GM21737 (cell line): Measurements from ENCODE around the gene BCAR3.

Source experiments
- ATAC-seq: cut with Tn5 transposase; IDR thresholded peaks from one replicate; pipeline ENCODE4 v1.9.1; 2021; ENCODE audit warnings: mild to moderate bottlenecking, moderate library complexity; ENCODE audit not compliant: unreplicated experiment

The BCAR3 gene

DNA sequence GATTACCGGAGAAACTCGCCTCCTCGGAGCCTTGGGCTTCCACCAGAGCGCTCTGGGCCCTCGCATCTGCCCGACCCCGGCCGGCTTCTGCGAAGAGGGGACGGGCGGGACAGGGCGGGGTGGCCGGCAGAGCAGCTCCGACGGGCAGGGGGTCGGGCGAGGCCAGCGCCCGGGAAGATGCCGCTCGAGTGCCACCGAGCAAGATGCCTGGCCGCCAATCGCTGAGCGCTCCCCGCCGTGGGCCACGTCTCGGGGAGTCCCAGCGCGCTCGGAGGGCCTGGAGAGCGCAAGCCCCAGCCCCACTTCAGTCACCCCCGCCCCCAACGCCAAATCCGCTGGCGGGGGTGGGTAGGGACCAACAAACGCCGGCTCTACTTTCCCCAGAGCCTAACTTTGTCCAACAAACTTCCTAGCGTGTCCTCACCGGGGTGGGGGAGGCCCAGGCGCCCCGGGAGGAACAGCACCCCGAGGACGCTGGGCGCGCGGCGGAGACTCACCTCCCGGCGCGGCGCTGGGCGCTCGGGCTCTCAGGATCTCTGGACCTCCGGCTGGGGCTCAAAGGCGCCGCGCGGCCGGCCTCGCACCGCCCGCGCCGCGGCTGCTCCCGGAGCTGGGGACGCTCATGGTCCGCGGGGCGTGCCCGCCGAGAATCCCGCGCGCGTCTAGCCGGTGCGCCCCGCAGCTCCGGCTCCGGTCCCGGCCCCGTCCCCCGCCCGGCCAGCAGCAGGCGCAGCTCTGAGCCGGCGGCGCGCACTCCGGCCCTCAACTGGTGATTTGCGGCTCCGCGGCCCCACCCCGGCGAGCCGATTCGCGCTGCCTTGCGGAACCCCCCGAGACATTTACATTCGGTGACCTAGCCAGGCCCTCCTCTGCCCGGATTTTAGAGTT, at the start of gene BCAR3:
Gene BCAR3 (minus strand): TSS at position 737 of the 888 bp plus-strand sequence. CDS start 6,907 bp downstream, outside the sequence.
- peak; percentile 54 for ATAC-seq

DNA sequence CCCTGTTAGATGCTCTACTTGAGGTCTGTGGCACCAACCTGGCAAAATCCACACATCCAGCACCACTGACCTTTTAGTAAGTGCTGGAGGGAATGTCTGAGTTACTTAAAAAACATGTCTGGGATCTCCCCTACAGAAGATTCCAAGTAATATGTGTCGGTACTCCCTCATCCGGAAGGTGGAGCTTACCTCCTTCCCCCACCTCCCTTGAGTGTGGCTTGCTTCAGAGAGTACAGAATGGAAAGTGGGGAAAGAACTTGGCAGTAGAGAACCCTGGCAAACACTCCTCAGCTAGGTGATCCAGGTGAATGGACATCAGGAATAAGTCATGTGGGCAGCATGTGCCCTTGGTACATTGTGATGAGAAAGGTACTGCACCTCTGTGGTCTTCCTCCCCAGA, 49.0 kb upstream of the BCAR3 start:
- no peak for ATAC-seq

DNA sequence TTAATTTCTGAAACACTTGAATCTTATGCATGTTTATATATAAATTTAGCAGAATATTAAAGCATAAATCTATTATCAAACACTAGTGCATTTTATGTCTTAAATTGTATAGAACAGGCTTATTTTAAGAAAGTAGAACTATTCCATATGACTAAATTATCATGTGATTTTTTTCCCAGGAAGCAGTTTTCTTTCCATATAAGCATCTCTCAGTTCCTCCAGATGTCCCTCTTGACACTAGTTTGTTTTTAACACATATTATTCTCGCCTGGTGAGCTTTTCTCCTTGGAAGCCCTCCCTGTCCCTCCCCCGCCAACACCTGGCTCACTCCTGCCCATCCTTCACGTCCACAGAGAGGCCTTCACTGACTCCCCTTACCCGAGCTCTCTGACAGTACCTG, 48.3 kb upstream of the BCAR3 start:
- no peak for ATAC-seq

DNA sequence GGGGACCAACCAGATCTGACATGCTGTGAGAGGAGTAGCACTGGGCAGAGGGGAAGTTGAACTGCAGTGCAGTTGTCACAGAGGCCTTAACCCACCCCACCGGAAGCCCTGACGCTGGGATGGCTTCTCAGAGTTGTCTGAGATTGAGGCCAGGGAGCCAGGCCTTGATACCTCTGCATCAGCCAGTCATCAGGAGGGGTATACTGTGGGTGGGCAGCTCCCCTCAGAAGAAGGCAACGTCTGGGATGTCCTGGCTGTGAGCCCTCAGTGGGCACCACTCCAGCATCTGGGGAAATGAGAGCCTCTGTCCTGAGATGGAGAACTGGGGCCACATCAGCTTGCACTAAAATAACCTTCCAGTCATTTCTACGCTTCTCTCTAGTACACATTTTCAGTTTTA, 47.9 kb upstream of the BCAR3 start:
- ATAC-seq, result no peak

DNA sequence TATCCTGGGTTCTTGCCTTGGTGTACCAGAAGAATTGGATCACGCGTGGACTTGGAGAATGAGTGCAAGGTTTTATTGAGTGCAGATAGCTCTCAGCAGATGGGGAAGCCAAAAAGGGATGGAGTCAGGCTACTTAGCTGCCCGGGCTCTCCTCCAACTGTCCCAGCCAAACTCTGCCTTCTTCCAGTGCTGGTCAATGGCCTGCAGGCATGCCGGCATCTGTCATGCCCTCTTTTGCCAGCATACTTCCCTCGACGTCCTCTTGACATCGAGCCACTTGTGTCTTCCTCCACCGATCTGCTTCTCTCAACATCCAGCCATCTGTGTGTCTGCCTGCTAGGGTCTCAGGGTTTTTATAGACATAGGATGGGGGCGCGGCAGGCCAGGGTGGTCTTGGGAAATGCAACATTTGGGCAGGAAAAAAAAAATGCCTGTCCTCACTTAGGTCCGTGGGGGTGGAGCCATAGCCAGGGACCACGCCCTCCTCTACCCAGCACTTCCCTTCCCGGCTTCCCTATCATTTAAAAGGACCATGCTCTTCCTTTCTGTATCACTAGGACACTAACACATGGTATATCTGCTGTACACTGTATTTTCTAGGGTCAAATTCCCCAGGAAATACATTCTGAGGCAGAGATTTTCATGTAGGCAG, 47.0 kb upstream of the BCAR3 start:
- ATAC-seq, result no peak

DNA sequence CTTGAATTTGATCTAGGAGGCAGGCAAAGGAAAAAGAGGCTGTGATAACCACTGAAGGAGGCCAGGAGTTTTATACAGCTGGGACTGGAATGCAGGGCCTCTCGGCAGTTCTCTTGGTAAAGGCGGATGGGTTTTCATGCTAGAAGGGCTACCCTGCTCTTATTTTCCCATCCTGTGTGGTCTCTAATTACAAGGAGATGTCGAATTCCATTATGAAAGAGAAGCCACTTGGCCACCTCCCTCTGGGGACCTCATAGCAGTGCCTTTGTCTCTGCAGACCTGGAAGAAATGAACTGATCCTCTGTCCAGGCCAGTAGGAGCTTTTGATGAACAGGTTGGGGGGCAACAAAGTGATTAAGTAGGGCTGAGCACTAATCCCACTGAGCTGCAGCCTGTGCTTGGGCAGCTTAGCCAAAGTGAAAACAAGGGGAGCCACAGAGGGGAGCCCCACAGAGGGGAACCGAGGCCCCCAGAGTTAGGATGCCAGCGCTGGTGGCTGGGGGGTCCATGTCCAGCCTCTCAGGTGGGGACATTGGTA, 42.2 kb upstream of the BCAR3 start:
- no peak for ATAC-seq

DNA sequence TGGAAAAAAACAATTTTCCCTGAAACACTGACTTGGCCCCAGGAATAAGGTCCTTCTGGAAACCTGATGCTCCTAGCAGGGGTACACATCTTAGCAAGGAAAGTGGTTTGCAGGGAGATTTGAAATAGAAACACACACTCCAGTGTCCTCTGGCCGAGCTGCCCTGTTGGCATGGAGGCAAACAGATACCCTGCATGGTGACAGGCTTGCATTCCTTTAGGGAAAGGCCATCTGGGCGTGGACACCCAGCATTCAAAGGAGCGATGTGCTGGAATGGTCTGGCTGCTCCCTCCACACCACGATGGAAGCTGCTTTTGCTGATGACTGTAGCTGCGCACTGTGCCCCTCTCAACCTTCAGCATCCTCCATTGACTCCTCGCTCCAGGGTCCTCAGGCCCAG, 41.5 kb upstream of the BCAR3 start:
- no peak for ATAC-seq

DNA sequence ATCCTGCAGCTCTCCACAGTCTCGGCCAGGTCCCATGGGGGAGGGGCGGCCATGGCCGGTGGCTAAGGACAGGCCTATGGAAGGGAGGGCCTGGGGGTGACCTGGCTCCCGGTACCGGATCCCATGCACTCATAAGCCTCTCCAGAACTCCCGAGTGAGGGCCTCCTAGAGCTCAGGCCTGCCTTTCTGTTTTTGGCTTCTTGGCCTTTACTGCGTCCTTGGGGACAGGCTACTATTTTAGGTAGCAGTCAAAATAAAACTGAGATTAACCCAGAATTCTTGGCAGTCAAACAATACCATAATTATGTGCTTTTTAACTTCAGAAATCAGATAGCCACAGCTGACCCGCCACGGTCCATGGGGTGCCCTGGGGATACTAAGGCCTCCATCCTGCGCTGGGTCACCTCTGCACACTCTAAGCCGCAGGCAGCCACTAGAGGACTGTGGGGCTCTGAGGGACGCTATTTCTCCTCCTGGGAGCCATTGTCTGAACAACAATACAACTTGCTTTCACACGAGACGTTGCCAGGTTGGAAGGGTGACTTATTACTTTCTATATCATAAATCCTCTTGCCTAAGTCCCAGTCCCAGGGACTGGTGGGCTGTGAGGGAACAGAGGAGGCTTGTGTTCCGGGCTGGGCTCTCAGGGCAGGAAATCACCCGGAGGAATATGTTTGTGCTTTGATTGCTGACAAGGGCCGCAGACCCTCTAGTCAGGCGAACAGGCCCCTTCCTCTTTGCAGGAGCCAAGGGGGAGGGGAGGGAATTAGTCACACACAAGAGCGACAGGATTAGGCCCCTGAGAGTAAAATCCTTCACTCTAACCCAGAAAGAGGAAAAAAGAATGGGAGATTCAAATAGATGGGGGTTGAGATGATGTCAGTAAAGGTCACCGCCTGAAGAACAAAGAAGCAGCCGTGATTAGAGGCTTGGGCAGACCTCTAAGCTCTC, 40.7 kb upstream of the BCAR3 start:
- no peak for ATAC-seq

DNA sequence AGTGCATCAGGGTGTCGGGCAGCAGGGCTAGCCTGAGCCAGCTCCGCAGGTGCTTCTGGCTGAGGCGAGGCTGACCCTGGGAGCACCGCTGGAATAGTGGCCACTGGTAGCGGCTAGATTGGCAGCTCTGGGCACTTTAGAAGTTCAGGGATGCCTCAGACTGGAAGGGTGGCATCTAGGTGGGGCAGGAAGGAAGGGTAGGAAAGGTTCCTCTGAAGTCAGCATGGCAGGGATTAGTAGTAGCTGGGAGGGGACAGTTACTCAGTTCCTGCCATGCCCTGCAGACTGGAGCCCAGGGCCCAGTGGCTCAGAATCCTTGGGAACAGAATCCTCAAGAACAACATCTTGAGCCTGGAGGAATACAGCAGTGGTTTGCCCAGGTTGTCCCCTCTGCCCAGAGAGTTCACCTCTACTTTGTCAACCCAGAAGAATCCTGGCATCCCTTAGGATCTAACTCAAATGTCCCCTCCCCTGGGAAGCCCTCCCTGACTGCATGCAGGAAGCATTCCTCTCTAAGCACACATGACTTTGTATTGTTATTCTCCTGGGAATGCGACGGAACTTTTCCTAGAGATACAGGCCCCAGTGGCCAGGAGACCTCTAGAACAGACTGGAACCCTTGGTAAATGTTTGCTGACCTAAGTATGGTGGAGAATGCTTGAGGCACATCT, 39.5 kb upstream of the BCAR3 start:
- no peak for ATAC-seq

DNA sequence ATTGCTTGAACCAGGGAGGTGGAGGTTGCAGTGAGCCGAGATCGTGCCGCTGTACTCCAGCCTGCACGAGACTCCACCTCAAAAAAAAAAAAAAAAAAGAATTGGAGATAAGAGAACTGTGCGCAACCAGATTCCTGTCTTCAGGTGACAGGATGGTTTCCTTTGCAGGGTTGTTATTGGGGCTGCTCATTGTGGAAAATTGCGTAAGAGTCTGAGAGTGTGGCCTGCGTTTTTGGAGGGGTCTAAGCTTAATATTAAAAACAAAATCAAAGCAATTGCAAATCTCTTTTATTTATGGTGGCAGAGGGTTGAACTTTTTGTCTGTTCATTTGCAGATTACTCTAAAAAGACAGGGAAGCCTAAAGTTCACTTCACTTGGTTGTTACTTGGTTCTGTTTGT, 36.0 kb upstream of the BCAR3 start:
- no peak for ATAC-seq

DNA sequence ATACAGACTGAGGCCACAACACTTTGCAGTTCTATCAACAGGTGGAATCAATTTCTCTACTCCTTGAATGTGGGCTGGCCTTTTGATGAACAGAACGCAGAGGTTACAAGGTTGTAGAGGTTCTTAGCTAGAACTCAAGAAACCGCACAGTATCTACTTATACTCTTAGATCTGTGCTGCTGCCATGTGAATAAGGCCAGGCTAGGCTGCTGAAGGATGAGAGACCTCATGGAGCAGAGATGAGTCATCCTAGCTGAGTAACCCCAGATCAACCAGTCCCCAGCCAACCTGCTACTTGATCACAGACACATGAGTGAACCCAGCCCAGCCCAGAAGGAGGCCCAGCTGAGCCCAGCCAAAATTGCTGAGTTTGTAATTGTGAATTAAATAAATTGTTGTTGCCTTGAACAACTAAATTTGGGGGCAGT, 35.3 kb upstream of the BCAR3 start:
- ATAC-seq, result no peak

DNA sequence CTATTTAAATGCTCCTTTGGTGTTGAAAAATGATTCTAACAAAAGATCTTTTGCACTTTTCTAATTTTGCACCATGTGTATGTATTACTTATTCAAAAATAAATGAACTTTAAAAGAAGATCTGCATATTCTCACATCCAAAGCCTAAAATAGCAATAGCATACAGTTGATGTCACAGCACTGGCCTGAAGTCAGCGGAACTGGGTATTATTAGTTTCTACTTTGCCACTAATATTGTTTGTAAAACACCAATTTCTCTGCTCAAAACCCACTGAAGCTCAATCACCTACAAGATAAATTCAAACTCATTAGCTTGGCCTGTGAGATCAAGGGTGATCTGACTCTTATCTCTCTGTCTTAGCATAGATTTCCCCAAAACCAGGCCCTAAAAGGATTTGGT, 34.5 kb upstream of the BCAR3 start:
- no peak for ATAC-seq

DNA sequence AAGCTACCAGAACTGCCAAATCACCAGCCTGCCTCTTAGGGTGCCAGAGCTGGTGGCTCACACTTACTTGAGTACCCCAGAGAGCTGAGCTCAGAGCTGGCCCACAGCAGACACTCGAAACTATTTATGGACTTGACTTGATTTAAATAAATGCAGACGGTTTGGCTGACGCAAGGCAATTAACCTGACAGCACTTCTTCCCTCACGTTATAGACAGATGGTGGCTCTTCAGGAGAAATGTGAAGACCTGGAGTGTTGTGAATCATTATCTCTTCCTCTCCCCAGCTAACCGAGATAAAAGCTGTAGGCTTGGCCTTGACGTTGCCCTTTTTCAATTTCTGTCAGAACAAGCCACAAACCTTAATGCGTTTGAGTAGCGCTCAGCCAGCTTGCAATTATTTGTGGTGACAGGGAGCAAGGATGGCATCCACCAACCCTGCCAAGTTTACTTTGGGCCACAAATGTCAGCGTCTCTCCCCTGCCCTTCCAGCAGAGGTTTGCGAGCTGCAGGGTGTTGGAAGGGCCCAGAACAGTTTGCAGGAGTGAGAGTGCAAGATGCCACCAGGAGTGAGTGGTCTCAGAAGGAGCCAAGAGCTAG, 34.0 kb upstream of the BCAR3 start:
- no peak for ATAC-seq

DNA sequence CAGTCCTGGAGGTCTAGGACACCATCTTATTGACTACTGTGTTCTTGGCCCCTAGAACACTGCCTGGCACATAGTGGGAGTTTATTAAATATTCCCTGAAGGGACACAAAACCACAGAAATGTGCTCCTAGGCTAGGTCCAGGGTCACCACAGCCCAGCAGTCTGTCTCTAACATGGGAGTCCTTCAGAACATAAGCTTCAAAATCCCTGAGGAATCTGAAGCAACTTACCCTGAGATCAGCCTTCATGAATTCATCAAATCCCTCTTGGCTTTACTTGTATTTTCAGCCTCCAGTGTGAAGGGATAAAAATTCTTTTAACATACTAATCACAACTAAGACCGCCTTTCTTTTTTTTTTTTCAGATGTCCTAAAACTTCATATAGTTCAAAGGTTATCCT, 32.7 kb upstream of the BCAR3 start:
- no peak for ATAC-seq

DNA sequence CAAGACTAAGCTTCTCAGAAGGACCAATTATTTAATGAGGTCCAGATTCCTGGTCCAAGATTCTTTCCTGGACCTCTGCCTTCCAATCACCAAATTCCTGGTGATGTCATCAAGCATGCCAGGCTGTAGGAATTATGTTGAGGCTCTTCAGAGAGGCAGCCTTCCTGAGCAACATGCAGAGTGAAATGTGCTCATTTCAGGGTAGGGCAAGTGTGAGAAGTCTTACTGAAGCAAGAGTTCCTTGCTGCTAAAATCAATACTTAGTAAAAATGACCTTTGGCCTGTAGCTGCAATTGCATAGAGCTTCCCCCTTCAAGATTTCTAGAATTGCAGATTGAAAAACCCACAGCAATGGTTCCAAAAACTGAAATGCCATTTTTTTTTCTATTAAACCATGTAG, 31.7 kb upstream of the BCAR3 start:
- ATAC-seq, result no peak

DNA sequence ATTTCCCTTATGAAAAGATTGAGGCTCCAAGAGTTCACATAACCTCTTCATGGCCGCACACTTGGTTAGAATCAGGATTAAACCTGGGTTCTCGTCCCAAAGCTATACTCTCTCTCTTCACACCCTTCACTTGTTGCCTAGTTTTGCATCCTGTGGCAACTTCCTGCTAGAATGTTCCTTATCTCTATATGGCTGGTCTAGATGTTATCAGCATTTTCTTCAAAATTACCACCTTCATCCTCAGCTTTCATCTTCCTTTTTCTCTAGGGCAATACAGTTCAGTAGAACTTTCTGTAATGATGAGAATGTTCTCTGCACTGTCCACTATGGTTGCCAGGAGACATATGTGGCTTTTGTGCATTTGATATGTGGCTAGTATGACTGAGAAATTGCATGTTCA, 31.1 kb upstream of the BCAR3 start:
- no peak for ATAC-seq

DNA sequence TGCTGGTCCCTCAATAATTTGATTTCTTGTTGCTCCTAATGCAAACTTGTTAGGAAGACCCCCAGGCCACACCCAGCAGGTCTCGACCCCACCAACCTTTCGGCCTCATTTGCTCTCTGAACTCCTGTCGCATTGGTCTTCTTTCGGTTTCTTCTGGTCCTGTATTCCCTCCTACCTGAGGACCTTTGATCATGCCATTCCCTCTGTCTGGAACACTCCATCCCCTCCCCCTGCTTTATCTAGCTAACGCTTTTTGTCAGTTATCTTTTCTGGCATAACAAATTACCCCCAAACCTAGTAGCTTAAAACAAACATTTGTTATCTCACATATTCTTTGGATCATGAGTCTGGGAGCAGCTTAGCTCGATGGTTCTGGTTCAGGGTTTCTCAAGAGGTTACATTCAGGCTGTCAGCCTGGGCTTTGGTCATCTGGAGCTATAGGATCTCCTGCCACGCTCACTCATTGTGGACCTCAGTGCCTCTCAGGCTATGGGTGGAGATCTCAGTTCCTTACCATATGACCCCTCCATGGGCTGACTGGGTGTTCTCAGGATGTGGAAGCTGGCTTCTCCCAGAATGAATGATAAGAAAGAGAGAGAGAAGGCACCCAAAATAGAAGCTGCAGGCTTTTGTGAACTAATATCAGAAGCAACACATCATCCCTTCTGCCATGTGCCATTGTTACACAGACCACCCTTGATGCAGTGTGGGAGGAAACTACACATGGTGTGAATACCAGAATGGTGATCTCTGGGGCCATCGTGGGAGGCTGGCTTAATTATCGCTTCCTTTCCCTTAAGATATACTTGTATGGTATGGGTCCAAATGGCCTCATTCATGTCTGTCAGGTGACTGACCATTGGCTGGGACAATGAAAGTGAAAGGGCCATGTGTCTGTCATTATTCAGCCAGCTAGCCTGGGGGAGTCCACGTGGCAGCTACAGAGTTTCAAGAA, 29.1 kb upstream of the BCAR3 start:
- no peak for ATAC-seq

DNA sequence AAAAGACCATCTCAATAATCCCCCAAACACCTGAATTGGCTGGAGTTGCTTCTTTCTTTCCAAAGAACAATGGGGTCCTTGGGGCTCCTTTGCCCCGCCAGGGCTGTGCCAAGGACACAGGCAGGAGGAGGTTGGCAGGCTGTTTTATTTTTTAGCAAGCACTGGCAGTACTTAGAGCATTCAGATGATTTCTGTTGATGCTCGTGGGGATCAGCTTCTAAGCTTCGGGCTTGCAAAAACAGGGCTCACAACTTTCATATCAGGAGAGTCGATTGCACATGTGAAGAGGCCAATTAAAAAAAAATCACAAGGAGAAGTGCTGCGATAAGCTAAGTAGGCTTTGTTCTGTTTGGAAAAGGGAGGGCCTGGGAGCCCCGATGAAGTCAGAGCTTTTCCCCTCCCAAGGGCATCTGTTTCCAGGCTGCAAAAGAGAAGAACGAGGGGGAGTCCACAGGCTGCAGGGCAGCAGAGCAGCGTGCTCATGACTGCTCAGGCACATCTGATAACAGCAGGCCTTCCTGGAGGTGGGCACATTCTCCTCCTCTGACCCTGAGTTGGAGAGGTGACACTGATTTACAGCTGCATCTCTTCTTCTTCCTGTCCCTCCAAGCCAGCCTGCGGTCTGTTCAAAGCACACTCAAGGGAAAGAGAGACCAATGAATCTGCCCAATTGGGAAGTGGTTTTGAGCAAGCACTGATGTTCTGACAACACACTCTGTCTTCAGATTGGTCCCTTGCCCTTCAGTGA, 27.3 kb upstream of the BCAR3 start:
- ATAC-seq, result no peak
